ENCODE results near the gene SGCB. TPM values are rescaled to one million over a fixed set of nuclear protein-coding genes. Genes with fewer than 3 reads are reported as not detected.

The SGCB gene
- total RNA-seq, 1 donor from 2014 or later, result 26.5 TPM

DNA sequence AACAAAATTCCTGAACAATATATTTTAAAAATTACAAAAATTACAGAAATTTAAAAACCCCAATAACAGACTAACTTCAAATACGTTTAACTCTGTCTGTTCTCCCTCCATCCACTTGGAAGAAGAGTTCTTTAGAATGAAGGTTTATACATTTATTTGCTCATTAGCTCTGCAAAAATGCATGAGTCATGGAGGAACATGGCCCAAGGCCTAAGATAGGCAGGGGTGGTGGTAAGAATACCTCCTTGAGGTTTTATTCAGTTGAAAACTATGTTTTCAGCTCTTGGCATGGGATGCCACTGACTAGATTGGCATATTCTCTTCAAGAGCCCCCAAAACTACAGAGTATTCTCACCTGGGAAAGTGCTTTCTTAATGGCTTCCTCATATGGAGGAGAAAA is 9.1 kb downstream of the SGCB start:
- no peak for TF ChIP-seq POLR2AphosphoS5 (IDR thresholded peaks at IDR 0.05; ENCODE audit: insufficient read depth in 1 of 2, low read depth in 1 of 2)
- TF ChIP-seq, protein P1, sequence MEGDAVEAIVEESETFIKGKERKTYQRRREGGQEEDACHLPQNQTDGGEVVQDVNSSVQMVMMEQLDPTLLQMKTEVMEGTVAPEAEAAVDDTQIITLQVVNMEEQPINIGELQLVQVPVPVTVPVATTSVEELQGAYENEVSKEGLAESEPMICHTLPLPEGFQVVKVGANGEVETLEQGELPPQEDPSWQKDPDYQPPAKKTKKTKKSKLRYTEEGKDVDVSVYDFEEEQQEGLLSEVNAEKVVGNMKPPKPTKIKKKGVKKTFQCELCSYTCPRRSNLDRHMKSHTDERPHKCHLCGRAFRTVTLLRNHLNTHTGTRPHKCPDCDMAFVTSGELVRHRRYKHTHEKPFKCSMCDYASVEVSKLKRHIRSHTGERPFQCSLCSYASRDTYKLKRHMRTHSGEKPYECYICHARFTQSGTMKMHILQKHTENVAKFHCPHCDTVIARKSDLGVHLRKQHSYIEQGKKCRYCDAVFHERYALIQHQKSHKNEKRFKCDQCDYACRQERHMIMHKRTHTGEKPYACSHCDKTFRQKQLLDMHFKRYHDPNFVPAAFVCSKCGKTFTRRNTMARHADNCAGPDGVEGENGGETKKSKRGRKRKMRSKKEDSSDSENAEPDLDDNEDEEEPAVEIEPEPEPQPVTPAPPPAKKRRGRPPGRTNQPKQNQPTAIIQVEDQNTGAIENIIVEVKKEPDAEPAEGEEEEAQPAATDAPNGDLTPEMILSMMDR (IDR thresholded peaks at IDR 0.05), result no peak
- TF ChIP-seq POLR2A (IDR thresholded peaks at IDR 0.05), result no peak
- peaks cover 0 to 25% of the 10 kb centered on the region in 2 donors for H3K36me3 ChIP-seq
- no peaks in the 10 kb centered on the region for H3K27me3 ChIP-seq
- peaks cover 14% of the 10 kb centered on the region for H3K4me1 ChIP-seq
- DNase-seq (ENCODE audit: extremely low spot score in 2 of 2), result no peak
- H3K27ac ChIP-seq, result no peak overlapping the region
- intact Hi-C loops (cut with DNase I), result loop anchor here (5.0 kb wide), 1 partner anchor 1913 kb away; no protein-coding TSS in a partner anchor
- H3K4me3 ChIP-seq, result no peak overlapping the region
- no peaks in the 10 kb centered on the region for H3K9me3 ChIP-seq

DNA sequence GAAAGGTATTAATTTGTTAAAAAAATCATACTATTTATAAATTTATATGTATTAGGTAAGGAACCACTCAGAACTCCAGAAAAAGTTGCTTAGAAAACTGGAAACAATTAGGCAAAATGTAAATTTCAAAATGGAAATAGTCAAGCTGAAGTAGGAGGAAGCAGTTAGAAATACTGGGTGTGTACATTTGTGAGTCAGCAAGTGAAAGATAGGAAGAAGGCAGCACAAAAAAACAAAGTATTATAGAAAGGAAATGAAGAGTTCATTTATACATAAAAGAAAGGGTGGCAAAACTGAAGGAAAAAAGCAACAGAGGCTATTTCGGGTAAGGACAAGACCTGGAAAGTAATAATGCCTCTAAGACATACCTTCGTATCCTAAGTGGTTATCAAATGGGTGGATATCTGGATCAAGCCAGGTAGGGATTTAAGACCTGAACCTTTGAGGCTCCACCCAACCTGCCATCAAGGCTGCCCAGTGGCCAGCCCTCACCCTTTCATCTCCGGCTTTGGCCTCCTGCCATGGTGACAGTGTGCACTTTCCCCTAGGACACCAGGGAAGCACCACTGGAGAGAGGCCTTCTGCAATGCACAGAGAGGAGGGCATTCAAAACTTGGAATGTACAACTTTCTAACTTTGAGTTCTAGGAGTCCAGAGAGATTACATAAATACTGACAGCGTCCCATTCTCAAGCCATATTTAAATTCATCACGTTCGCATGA is 18.0 kb downstream of the SGCB start, which contains the start of gene LRRC66:
LRRC66 (minus strand) TSS at position 428 of the 722 bp plus-strand sequence. CDS start 2,750 bp downstream, outside the sequence.
- no peak within 1 kb of the TSS for H3K27ac ChIP-seq
- H3K36me3 ChIP-seq, result peaks cover 0 to 25% of the 10 kb centered on the region in 2 donors
- no peaks in the 10 kb centered on the region for H3K27me3 ChIP-seq
- intact Hi-C loops (cut with DNase I), result no loop called here
- no peaks in the 10 kb centered on the region for H3K4me1 ChIP-seq
- no peak for TF ChIP-seq POLR2A (IDR thresholded peaks at IDR 0.05)
- H3K4me3 ChIP-seq, result no peak within 1 kb of the TSS
- DNase-seq (ENCODE audit: extremely low spot score in 2 of 2), result no peak
- no peaks in the 10 kb centered on the region for H3K9me3 ChIP-seq

DNA sequence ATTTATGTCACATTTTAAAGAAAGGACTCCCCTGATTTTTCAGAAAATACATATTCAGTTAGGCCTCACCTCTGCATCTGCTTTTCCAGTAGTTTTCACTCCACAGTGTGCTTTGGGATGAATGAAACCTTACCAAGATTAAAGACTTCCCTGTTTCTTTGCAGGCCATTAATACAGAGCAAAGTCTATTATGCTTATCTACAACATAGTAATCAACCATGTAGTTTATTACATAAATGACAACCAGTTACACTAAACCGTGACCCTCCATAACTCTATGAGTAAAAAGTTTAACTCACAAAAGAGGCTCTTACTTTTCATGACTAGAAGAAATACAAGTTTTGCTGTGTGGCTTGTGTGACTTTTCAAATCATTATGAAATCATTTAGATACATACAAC is 20.3 kb downstream of the SGCB start:
- TF ChIP-seq, protein P1 (IDR thresholded peaks at IDR 0.05), result no peak
- TF ChIP-seq POLR2A (IDR thresholded peaks at IDR 0.05) (no peak), POLR2AphosphoS5 (IDR thresholded peaks at IDR 0.05; ENCODE audit: insufficient read depth in 1 of 2, low read depth in 1 of 2) (no peak)
- no peak overlapping the region for H3K27ac ChIP-seq
- no peak for DNase-seq (ENCODE audit: extremely low spot score in 2 of 2)
- H3K4me3 ChIP-seq, result no peak overlapping the region
- no peaks in the 10 kb centered on the region for H3K4me1 ChIP-seq
- peaks cover 0 to 11% of the 10 kb centered on the region in 2 donors for H3K36me3 ChIP-seq
- H3K9me3 ChIP-seq, result no peaks in the 10 kb centered on the region
- intact Hi-C loops (cut with DNase I), result no loop called here
- no peaks in the 10 kb centered on the region for H3K27me3 ChIP-seq

DNA sequence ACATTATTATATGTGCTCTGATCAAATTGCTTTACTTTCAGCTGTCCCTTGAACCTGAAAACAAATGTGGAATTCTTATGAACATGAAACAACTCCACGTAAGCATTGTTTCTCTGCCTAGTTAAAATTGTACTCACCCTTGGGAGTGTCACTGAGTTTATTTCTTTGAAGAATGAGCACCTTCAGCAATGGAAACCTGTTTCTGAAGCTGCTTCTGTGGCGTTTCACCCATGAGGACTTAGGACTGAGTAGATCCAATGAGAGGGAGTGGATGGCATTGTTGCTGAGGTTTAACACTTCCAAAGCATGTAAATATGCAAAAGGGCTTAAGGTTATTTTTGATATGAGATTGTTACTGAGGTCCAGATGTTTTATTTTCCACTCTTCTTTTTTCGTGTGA is 21.1 kb downstream of the SGCB start:
- Histone ChIP-seq H3K4me3 (no peak overlapping the region), H3K27ac (no peak overlapping the region), H3K9me3 (no peaks in the 10 kb centered on the region), H3K36me3 (peaks cover 0 to 7% of the 10 kb centered on the region in 2 donors), H3K27me3 (no peaks in the 10 kb centered on the region), H3K4me1 (no peaks in the 10 kb centered on the region)
- no peak for TF ChIP-seq POLR2A (IDR thresholded peaks at IDR 0.05)
- no peak for TF ChIP-seq POLR2AphosphoS5 (IDR thresholded peaks at IDR 0.05; ENCODE audit: insufficient read depth in 1 of 2, low read depth in 1 of 2)
- TF ChIP-seq, protein P1 (IDR thresholded peaks at IDR 0.05), result no peak
- no peak for DNase-seq (ENCODE audit: extremely low spot score in 2 of 2)
- intact Hi-C loops (cut with DNase I), result no loop called here

DNA sequence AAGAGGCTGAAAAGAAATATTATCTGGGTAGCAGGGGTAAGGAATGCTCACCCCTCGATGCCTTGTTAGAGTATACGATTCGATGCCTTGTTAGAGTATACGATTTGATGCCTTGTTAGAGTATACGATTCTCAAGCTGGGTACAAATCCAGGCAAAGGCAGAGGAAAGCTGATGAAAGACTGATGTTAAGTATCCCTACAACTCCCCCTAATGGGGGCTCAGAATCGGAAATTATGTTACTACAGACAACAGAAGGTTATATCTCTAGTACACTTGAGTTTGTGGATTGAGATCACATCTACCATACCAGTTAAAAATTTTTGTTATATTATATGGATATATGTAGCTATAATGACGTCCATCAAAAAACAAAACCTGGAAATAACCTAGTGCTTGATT is 22.7 kb downstream of the SGCB start:
- TF ChIP-seq POLR2A (IDR thresholded peaks at IDR 0.05) (no peak), POLR2AphosphoS5 (IDR thresholded peaks at IDR 0.05; ENCODE audit: insufficient read depth in 1 of 2, low read depth in 1 of 2) (no peak)
- TF ChIP-seq, protein P1 (IDR thresholded peaks at IDR 0.05), result no peak
- no peak overlapping the region for H3K4me3 ChIP-seq
- H3K27ac ChIP-seq, result no peak overlapping the region
- H3K4me1 ChIP-seq, result no peaks in the 10 kb centered on the region
- intact Hi-C loops (cut with DNase I), result no loop called here
- no peaks in the 10 kb centered on the region for H3K27me3 ChIP-seq
- DNase-seq (ENCODE audit: extremely low spot score in 2 of 2), result no peak
- H3K36me3 ChIP-seq, result no peaks in the 10 kb centered on the region
- no peaks in the 10 kb centered on the region for H3K9me3 ChIP-seq
